Suprapubic skin (tissue), 3 donors: ENCODE measurements around the gene UBA1.

Experiments
- CTCF ChIP-seq, 2 donors: fragments of 200-600 bp in 1 of 2; fragments of 450-650 bp in 1 of 2; sonication (generic) in 1 of 2; IDR thresholded peaks; one replicate each; pipeline ENCODE4 v1.5.1; 2016 to 2019; ENCODE audit warnings: antibody characterized with exemption in 2 of 2, mild to moderate bottlenecking in 1 of 2, moderate library complexity in 1 of 2
- POLR2AphosphoS5 ChIP-seq, 3 donors: sonication (generic); formaldehyde crosslinking; IDR thresholded peaks; one replicate each; pipeline ENCODE4 v1.6.1; 2017; ENCODE audit warnings: antibody characterized with exemption in 3 of 3

- no peak for TF ChIP-seq CTCF (IDR thresholded peaks at IDR 0.05)
- TF ChIP-seq POLR2AphosphoS5 (IDR thresholded peaks at IDR 0.05), result no peak
Observed at GRCh38 chrX:47169273-47169672, 24.4 kb upstream of the UBA1 start.
